Measurements from ENCODE around the gene HTRA2. TPM values are rescaled to one million over a fixed set of nuclear protein-coding genes. Genes with fewer than 3 reads are reported as not detected.
A peak's percentile ranks its signal among the peaks of the same experiment; 100 is the strongest.

The HTRA2 gene
- total and polyA plus RNA-seq, 7 experiments from 2014 or later, result 16.9 to 46.2 (median 27.8) TPM

- peak overlapping the region; percentile 85 to 96 (median 92) for H3K4me3 Mint-ChIP-seq
- H3K9me3 ChIP-seq (ENCODE audit: control insufficient read depth in 2 of 3, low read length in 3 of 3), result no peaks in the 10 kb centered on the region
- ATAC-seq, result peak; percentile 62
- H3K36me3 ChIP-seq (ENCODE audit: control insufficient read depth in 2 of 3, insufficient read depth in 3 of 3, low read length in 3 of 3), result peaks cover 0 to 3% (median 0%) of the 10 kb centered on the region in 3 experiments
- peaks cover 0 to 4% (median 0%) of the 10 kb centered on the region in 5 donors for H3K36me3 Mint-ChIP-seq
- peak in 5 of 9 donors; percentile 29 to 60 (median 37) for DNase-seq
- peak overlapping the region; percentile 76 for H3K27ac ChIP-seq (ENCODE audit: low read depth, low read length)
- H3K27me3 Mint-ChIP-seq, result peaks cover 12 to 20% (median 18%) of the 10 kb centered on the region in 5 donors
- H3K9me3 Mint-ChIP-seq, result no peaks in the 10 kb centered on the region
- CTCF ChIA-PET, result no interaction called here
- H3K27me3 ChIP-seq (ENCODE audit: control insufficient read depth in 2 of 2, insufficient read depth in 2 of 2, low read length in 2 of 2), result peaks cover 0 to under 1% of the 10 kb centered on the region in 2 donors
- H3K4me1 ChIP-seq (ENCODE audit: control insufficient read depth in 2 of 2, insufficient read depth in 2 of 2, low read length in 2 of 2), result peaks cover 7 to 10% of the 10 kb centered on the region in 2 donors
- intact Hi-C loops (cut with micrococcal nuclease), result loop anchor here (1.0 to 10.0 kb wide), 12 partner anchors 19 to 1170 kb away; partner anchors contain the start of genes AUP1 (in 2 of the 2), HTRA2 (in 2 of the 2), PCGF1 (in 2 of the 2) and SEMA4F (in 2 of the 2)
- peak overlapping the region; percentile 70 for H3K4me3 ChIP-seq (ENCODE audit: low read length)
- POLR2A ChIA-PET, result interaction anchor here (0.6 to 1.2 kb wide), 6 partner anchors 12 to 376 kb away, joined by 3 to 4 read pairs (median 3); partner anchors contain the start of genes AUP1, HTRA2 and MOB1A
- peak overlapping the region; percentile 62 to 95 (median 86) for H3K27ac Mint-ChIP-seq
- peaks cover 9 to 32% (median 16%) of the 10 kb centered on the region in 7 donors for H3K4me1 Mint-ChIP-seq
Measured at GRCh38 chr2:74554820-74555531, 25.2 kb downstream of the HTRA2 start.

- H3K9me3 ChIP-seq (ENCODE audit: control insufficient read depth in 2 of 3, low read length in 3 of 3), result no peaks in the 10 kb centered on the region
- ChIA-PET CTCF (no interaction called here), POLR2A (interaction anchor here (0.6 to 1.2 kb wide), 5 partner anchors 11 to 377 kb away, joined by 3 to 4 read pairs (median 3); partner anchors contain the start of genes AUP1, HTRA2 and MOB1A)
- H3K27me3 Mint-ChIP-seq, result peaks cover 6 to 19% (median 11%) of the 10 kb centered on the region in 5 donors
- H3K4me1 ChIP-seq (ENCODE audit: control insufficient read depth in 2 of 2, insufficient read depth in 2 of 2, low read length in 2 of 2), result peaks cover 7 to 10% of the 10 kb centered on the region in 2 donors
- H3K4me1 Mint-ChIP-seq, result peaks cover 9 to 35% (median 18%) of the 10 kb centered on the region in 7 donors
- intact Hi-C loops (cut with micrococcal nuclease), result loop anchor here (1.0 to 10.0 kb wide), 5 partner anchors 31 to 1171 kb away; partner anchors contain the start of genes ALMS1 (in 1 of the 2), HK2 (in 1 of the 2) and PCGF1 (in 1 of the 2)
- peak overlapping the region; percentile 76 for H3K27ac ChIP-seq (ENCODE audit: low read depth, low read length)
- peak overlapping the region; percentile 70 for H3K4me3 ChIP-seq (ENCODE audit: low read length)
- H3K36me3 ChIP-seq (ENCODE audit: control insufficient read depth in 2 of 3, insufficient read depth in 3 of 3, low read length in 3 of 3), result peaks cover 0 to 3% (median 0%) of the 10 kb centered on the region in 3 experiments
- no peak for ATAC-seq
- DNase-seq, result no peak
- peak overlapping the region in 8 of 9 donors; percentile 62 to 95 (median 86) for H3K27ac Mint-ChIP-seq
- peaks cover 0 to 4% (median 0%) of the 10 kb centered on the region in 5 donors for H3K36me3 Mint-ChIP-seq
- H3K4me3 Mint-ChIP-seq, result peak overlapping the region; percentile 85 to 96 (median 92)
- no peaks in the 10 kb centered on the region for H3K27me3 ChIP-seq (ENCODE audit: control insufficient read depth in 2 of 2, insufficient read depth in 2 of 2, low read length in 2 of 2)
- no peaks in the 10 kb centered on the region for H3K9me3 Mint-ChIP-seq
Measured at GRCh38 chr2:74555610-74556103, 25.9 kb downstream of the HTRA2 start.

GRCh38 chr2:74556159-74556558, 26.4 kb downstream of the HTRA2 start:
- Mint-ChIP-seq H3K27me3 (peaks cover 4 to 15% (median 6%) of the 10 kb centered on the region in 5 donors), H3K36me3 (peaks cover 0 to 4% (median 0%) of the 10 kb centered on the region in 5 donors), H3K4me1 (peaks cover 9 to 35% (median 18%) of the 10 kb centered on the region in 7 donors), H3K9me3 (no peaks in the 10 kb centered on the region), H3K27ac (peak overlapping the region in 5 of 9 donors; percentile 38 to 75 (median 59)), H3K4me3 (peak overlapping the region; percentile 59 to 96 (median 92))
- DNase-seq, result no peak
- ChIA-PET CTCF (interaction anchor here (0.7 to 2.0 kb wide), 2 partner anchors 32 to 73 kb away, joined by 3 to 5 read pairs; partner anchors contain the start of genes CCDC142 and TTC31), POLR2A (interaction anchor here (1.0 kb wide), 1 partner anchor 18 kb away, joined by 4 read pairs; no protein-coding TSS in a partner anchor)
- Histone ChIP-seq H3K27me3 (ENCODE audit: control insufficient read depth in 2 of 2, insufficient read depth in 2 of 2, low read length in 2 of 2) (no peaks in the 10 kb centered on the region), H3K4me1 (ENCODE audit: control insufficient read depth in 2 of 2, insufficient read depth in 2 of 2, low read length in 2 of 2) (peaks cover 7 to 10% of the 10 kb centered on the region in 2 donors), H3K9me3 (ENCODE audit: control insufficient read depth in 2 of 3, low read length in 3 of 3) (no peaks in the 10 kb centered on the region), H3K36me3 (ENCODE audit: control insufficient read depth in 2 of 3, insufficient read depth in 3 of 3, low read length in 3 of 3) (peaks cover 0 to 3% (median 0%) of the 10 kb centered on the region in 3 experiments), H3K27ac (ENCODE audit: low read depth, low read length) (no peak overlapping the region), H3K4me3 (ENCODE audit: low read length) (no peak overlapping the region)
- ATAC-seq, result no peak
- intact Hi-C loops (cut with micrococcal nuclease), result loop anchor here in 1 of 2 donors (10.0 kb wide), 1 partner anchor 1171 kb away; the partner anchor contains the start of gene ALMS1

GRCh38 chr2:74556831-74557370, 27.2 kb downstream of the HTRA2 start:
- Histone ChIP-seq H3K4me1 (ENCODE audit: control insufficient read depth in 2 of 2, insufficient read depth in 2 of 2, low read length in 2 of 2) (peaks cover 7 to 10% of the 10 kb centered on the region in 2 donors), H3K9me3 (ENCODE audit: control insufficient read depth in 2 of 3, low read length in 3 of 3) (no peaks in the 10 kb centered on the region), H3K27me3 (ENCODE audit: control insufficient read depth in 2 of 2, insufficient read depth in 2 of 2, low read length in 2 of 2) (no peaks in the 10 kb centered on the region), H3K27ac (ENCODE audit: low read depth, low read length) (no peak overlapping the region), H3K4me3 (ENCODE audit: low read length) (no peak overlapping the region), H3K36me3 (ENCODE audit: control insufficient read depth in 2 of 3, insufficient read depth in 3 of 3, low read length in 3 of 3) (peaks cover 0 to 3% (median 0%) of the 10 kb centered on the region in 3 experiments)
- POLR2A ChIA-PET, result interaction anchor here (1.2 kb wide), 1 partner anchor 27 kb away, joined by 4 read pairs; the partner anchor contains the start of genes AUP1 and HTRA2
- CTCF ChIA-PET, result interaction anchor here (0.7 to 2.0 kb wide), 2 partner anchors 31 to 74 kb away, joined by 3 to 5 read pairs; partner anchors contain the start of genes CCDC142 and TTC31
- H3K4me1 Mint-ChIP-seq, result peaks cover 9 to 41% (median 18%) of the 10 kb centered on the region in 7 donors
- H3K27ac Mint-ChIP-seq, result peak overlapping the region in 4 of 9 donors; percentile 28 to 74 (median 50)
- DNase-seq (no peak), ATAC-seq (no peak)
- H3K27me3 Mint-ChIP-seq, result peaks cover 0 to 14% (median 5%) of the 10 kb centered on the region in 5 donors
- H3K9me3 Mint-ChIP-seq, result no peaks in the 10 kb centered on the region
- peak overlapping the region in 4 of 10 donors; percentile 13 to 93 (median 66) for H3K4me3 Mint-ChIP-seq
- intact Hi-C loops (cut with micrococcal nuclease), result loop anchor here in 1 of 2 donors (10.0 kb wide), 1 partner anchor 1172 kb away; the partner anchor contains the start of gene ALMS1
- H3K36me3 Mint-ChIP-seq, result peaks cover 0 to 4% (median 0%) of the 10 kb centered on the region in 5 donors

DNA sequence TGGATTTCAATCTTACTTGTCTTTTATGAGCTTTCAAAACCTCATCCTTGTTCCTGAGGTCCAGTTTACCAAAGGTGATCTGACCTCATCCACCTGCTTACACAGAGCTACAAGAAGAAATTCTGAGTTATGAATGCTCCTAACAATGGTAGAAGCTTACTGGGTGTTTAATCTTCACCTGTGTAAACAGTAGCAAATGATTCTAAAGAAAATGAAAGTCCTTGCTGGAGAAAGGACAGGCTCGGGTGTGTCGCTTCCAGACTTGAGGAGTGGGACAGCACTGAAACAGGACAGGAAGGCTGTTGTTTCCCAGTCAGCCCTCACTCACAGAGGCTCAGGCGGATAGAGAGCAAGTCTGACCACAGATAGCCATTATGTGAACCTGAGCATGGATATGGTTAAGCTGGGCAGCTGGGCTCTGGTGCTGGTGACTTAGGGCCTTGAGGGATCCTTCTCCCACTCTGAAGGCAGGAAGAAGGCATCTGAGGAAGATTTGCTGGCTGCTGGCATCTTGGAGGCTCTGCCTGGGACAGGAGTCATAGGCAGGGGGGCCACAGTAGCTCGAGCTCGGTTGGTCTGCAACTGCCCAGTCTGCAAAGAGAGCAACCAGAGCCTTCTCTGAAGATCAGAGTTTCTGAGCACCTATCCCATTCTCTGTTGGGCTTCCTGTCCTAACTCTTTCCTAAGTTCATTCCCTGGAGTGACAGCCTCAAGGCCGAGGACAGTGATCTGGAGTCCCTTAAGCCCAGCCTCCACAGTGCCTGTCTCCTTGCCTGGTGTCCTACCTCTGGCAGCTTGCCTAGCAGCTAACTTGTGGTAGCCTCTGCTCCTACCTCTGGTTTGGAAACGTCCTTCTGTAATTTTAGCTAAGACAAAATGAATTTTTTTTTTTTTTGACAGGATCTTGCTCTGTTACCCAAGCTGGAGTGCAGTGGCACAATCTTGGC, 28.8 kb downstream of the HTRA2 start:
- Histone ChIP-seq H3K9me3 (ENCODE audit: control insufficient read depth in 2 of 3, low read length in 3 of 3) (no peaks in the 10 kb centered on the region), H3K27me3 (ENCODE audit: control insufficient read depth in 2 of 2, insufficient read depth in 2 of 2, low read length in 2 of 2) (no peaks in the 10 kb centered on the region), H3K36me3 (ENCODE audit: control insufficient read depth in 2 of 3, insufficient read depth in 3 of 3, low read length in 3 of 3) (peaks cover 0 to 3% (median 0%) of the 10 kb centered on the region in 3 experiments), H3K4me1 (ENCODE audit: control insufficient read depth in 2 of 2, insufficient read depth in 2 of 2, low read length in 2 of 2) (peaks cover 7 to 10% of the 10 kb centered on the region in 2 donors), H3K27ac (ENCODE audit: low read depth, low read length) (no peak overlapping the region), H3K4me3 (ENCODE audit: low read length) (no peak overlapping the region)
- Mint-ChIP-seq H3K36me3 (peaks cover 0 to 4% (median 0%) of the 10 kb centered on the region in 5 donors), H3K27me3 (peaks cover 0 to 19% (median 13%) of the 10 kb centered on the region in 5 donors), H3K9me3 (no peaks in the 10 kb centered on the region), H3K4me1 (peaks cover 0 to 43% (median 12%) of the 10 kb centered on the region in 7 donors), H3K4me3 (no peak overlapping the region), H3K27ac (no peak overlapping the region)
- POLR2A ChIA-PET, result interaction anchor here (0.7 to 1.6 kb wide), 5 partner anchors 9 to 348 kb away, joined by 3 to 6 read pairs (median 4); partner anchors contain the start of genes AUP1 and HTRA2
- DNase-seq (no peak), ATAC-seq (no peak)
- intact Hi-C loops (cut with micrococcal nuclease), result loop anchor here in 1 of 2 donors (1.0 to 10.0 kb wide), 2 partner anchors 28 to 1174 kb away; partner anchors contain the start of gene ALMS1
- CTCF ChIA-PET, result interaction anchor here (2.0 kb wide), 1 partner anchor 76 kb away, joined by 5 read pairs; the partner anchor contains the start of genes CCDC142 and TTC31
